NCI-H1417 (cell line): ENCODE data around the gene KREMEN1.
A peak's percentile ranks its signal among the peaks of the same experiment; 100 is the strongest.

Source experiments
- DNase-seq, 3 experiments: peaks; one replicate each; lab custom pipeline; 2025; lab: John Stamatoyannopoulos, UW

The KREMEN1 gene

DNA sequence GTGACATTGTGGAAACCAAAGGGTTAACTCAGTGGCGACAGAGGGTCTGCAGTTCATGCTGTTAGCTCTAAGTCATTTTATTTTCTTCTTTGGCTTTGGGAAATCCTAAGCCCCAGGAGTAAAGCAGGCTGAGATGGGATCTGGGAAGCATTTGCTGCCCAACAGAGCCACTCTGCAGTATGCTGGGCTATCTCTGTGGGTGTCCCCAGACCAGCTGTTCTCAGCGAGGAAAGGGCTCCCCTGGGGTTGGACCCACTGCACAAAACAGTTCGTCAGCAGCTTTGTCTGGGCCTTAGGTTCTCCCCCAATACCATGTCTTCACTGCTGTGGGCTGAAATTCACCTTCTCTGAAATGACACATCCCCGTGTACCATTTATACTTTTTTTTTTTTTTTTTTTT lies 34.0 kb downstream of the KREMEN1 start:
- no peak for DNase-seq

GRCh38 chr22:29108137-29108536 lies 35.3 kb downstream of the KREMEN1 start:
- no peak for DNase-seq

DNA sequence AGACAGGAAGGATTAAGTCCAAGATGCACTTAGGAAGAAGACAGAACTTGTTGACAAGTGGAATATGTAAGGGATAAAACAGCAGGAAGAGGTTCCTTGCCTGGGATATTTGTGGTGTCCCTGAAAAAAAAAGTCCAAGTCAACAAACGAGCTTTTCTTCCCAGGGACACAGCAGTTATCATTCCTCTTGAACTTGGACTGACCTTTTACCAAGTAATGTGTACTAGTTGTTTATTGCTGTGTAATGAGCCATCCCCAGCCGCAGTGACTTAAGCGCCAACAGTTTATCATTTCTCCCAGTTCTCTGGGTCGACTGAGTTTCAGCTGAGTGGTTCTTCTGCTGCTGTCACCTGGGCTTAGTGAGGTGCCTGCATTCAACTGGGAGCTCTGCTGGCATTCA lies 37.0 kb downstream of the KREMEN1 start:
- peak in 1 of 3 experiments; percentile 4 for DNase-seq

DNA sequence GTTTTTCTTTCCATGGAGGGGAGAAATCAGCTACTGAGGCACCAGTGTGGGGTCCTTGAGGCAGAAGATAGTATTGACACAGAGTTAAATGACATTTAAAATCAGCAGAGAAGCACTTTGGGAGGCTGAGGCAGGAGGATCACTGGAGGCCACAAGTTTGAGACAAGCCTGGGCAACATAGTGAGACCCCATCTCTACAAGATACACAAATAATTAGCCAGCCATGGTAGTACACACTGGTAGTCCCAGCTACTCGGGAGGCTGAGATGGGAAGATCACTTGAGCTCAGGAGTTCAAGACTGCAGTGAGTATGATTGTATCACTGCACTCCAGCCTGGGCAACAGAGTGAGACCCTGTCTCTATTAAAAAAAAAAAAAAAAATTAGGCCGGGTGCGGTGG lies 38.1 kb downstream of the KREMEN1 start:
- DNase-seq, result no peak

GRCh38 chr22:29112121-29112520 lies 39.3 kb downstream of the KREMEN1 start:
- DNase-seq, result peak in 1 of 3 experiments; percentile 30

- no peak for DNase-seq
Measured at GRCh38 chr22:29112681-29113080, 39.8 kb downstream of the KREMEN1 start.

GRCh38 chr22:29113319-29113718 lies 40.5 kb downstream of the KREMEN1 start:
- peak in 1 of 3 experiments; percentile 7 for DNase-seq

GRCh38 chr22:29114392-29114791 lies 41.6 kb downstream of the KREMEN1 start:
- DNase-seq, result no peak

DNA sequence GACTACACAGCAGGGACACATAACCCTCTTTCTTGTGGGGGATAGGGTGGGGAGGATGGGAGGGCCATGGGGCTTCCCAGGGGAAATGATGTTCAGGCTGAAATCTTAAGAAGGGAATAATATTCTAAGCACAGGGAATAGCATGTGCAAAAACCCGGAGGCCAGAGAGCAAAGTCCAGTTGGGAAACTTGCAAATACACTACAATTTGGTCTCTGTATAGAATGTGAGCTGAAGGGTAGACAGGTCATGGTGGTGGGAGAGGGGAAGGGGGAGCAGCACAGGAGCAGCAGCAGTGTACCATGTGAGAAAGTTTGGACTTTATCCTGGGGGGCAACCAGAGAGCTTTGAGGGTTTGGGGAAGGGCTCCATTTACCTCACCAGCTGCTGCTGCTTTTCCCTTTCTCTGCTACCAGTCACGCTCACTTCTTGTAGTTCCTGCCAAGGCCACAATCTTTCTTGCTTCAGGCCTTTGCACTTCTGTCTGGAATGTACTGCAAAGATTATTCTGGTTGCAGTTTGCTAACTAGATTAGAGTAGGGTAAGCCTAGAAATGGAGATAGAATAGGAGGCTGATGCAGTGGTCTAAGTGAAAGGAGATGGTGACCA lies 43.0 kb downstream of the KREMEN1 start:
- peak in 1 of 3 experiments; percentile 5 for DNase-seq

GRCh38 chr22:29116397-29117123 lies 43.7 kb downstream of the KREMEN1 start:
- peak in 2 of 3 experiments; percentile 50 to 88 for DNase-seq

DNA sequence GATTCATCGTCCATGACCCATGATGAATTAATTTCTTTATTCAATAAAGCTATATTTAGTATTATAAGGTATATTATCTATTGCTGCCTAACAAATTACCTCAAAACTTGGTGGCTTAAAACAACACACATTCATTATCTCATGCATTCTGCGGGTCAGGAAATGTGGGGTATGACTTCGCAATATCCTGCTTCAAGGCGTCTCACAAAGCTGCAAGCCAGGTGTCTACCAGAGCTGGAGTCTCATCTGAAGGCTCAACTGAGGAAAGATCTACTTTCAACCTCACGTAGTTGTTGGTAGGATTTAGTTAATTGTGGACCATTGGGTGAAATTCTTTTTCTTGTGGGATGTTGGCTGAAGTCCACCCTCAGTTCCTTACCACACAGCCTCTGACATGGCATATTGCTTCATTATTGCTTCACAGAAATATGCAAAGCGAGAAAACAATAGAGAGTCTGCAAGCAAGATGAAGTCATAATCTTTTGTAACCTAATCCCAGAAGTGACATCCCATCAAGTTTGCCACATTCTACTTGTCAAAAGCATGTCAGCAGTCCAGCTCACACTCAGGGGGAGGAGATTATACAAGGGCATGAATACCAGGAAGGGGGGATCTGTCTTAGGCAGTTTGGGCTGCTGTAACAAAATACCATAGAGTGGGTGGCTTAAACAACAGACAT lies 45.1 kb downstream of the KREMEN1 start:
- DNase-seq, result no peak

- peak in 1 of 3 experiments; percentile 0 for DNase-seq
Measured at GRCh38 chr22:29120098-29120912, 47.5 kb downstream of the KREMEN1 start.

GRCh38 chr22:29121124-29121523 lies 48.3 kb downstream of the KREMEN1 start:
- DNase-seq, result no peak

- DNase-seq, result no peak
Measured at GRCh38 chr22:29122041-29122440, 49.2 kb downstream of the KREMEN1 start.

DNA sequence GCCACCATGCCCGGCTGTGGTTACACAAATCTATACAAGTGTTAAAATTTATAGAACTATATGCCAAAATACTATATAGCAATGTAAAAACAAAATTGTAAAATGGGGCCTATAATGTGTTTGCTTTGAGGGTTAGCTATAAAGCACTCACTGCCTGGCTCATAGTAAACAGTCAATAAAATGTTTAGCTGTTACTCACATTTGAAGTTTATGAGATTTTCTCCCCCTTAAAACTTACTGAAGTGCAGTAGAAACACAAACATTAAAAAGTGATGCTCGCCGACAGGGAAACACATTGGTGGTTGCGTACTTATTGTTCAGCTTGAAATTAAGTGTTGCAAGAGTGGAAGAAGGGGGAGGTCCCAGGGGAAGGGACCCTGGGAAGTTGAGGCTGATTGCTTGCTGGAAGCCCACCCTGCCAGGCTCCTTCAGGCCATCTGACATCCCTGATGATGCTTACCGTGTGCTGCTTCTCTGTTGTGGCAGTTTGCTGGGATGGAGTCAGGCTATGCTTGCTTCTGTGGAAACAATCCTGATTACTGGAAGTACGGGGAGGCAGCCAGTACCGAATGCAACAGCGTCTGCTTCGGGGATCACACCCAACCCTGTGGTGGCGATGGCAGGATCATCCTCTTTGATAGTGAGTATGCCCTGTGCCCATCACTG lies 52.1 kb downstream of the KREMEN1 start:
- no peak for DNase-seq

- DNase-seq, result no peak
Measured at GRCh38 chr22:29125443-29125778, 52.6 kb downstream of the KREMEN1 start.

- no peak for DNase-seq
Measured at GRCh38 chr22:29125844-29126243, 53.0 kb downstream of the KREMEN1 start.

- no peak for DNase-seq
Measured at GRCh38 chr22:29126670-29127395, 54.0 kb downstream of the KREMEN1 start.

DNA sequence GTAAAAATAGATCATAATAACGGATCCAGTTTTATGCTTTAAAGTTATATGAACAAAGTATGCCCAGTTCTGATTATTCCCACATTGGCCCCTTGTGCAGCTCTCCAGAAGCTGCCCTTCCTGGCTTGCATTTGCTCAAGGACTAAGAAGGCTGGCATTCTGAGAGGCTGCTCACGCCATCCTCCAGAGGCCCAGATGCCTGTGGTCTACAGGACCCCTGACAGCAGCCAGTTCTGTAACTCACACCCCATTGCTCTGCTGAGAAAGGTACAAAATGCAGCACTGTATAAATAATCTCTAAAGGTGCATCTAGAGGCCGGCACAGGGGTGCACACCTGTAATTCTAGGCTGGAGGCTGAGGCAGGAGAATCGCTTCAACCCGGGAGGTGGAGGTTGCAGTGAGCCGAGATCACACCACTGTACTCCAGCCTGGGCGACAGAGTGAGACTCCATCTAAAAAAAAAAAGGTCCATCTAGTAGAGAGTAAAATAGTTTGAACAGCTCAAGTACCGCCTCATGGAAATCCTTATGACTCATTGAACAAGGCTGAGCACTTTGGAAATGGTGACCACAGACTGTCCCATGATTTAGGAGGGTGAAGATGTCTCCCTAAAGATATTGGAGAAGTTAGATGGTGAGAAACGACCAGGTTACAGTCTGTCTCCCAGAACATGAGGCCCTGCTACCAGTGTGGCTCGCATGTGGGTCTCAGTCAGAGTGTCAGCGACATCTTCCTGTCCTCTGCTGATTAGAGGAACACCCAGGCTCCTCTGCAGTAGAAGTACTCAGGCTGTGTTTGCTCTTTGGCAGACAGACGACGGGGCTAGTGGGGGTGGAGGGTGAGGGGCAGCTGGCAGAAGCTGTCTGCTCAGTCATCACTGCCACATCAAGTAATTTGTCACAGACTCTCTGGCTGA lies 56.3 kb downstream of the KREMEN1 start:
- peak in 2 of 3 experiments; percentile 55 to 75 for DNase-seq

DNA sequence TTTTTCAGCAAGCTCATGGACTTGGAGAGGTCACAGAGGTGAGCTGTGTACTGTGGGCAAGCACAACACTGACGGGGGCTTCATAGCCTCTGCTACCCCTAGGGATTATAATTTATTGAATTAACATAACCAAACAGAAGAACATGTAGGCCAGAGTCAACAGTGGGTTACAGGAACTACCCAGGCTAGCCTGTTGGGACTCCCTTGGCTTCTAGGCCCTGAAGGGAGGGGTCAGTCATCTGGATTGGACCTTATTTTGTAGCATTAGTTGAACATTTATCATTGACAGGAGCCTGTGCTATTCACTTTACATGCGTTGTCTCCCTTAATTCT lies 56.9 kb downstream of the KREMEN1 start:
- DNase-seq, result no peak
